Mesendoderm (in vitro differentiated cells): ENCODE data around the gene VPS50.
A peak's percentile ranks its signal among the peaks of the same experiment; 100 is the strongest.
"Not testable (repeated sequence)": the region's sequence is repeated elsewhere in the genome, so short reads cannot be mapped to it uniquely, and the experiment has no call there.

Source experiments
- DNase-seq: peaks from one replicate; pipeline ENCODE4 v3.0.0; 2013
- H2AK5ac ChIP-seq: 2 replicates; pipeline ENCODE4 v1.6.1; 2013; ENCODE audit warnings: low read length, inconsistent platforms
- H2BK120ac ChIP-seq: 2 replicates; pipeline ENCODE4 v1.6.1; 2013; ENCODE audit warnings: low read depth, mild to moderate bottlenecking, low read length, moderate library complexity, mixed read lengths
- H2BK15ac ChIP-seq: replicated peaks from 2 replicates; pipeline ENCODE4 v1.6.1; 2013; ENCODE audit warnings: low read depth, mild to moderate bottlenecking, moderate library complexity
- H2BK5ac ChIP-seq: 2 replicates; pipeline ENCODE4 v1.6.1; 2013; ENCODE audit warnings: low read length, inconsistent platforms
- H3K18ac ChIP-seq: 2 replicates; pipeline ENCODE4 v1.6.1; 2013; ENCODE audit warnings: mild to moderate bottlenecking, low read length, mixed read lengths
- H3K23ac ChIP-seq: one replicate; pipeline ENCODE4 v1.6.1; 2013; ENCODE audit warnings: low read length
- H3K27ac ChIP-seq: 2 replicates; pipeline ENCODE4 v1.5.1; 2013; ENCODE audit warnings: low read depth, mild to moderate bottlenecking, inconsistent platforms, low read length, moderate library complexity
- H3K27me3 ChIP-seq: 2 replicates; pipeline ENCODE4 v1.6.1; 2013; ENCODE audit warnings: low read length, control low read depth, mild to moderate bottlenecking, inconsistent platforms; ENCODE audit not compliant: insufficient read depth, poor library complexity
- H3K36me3 ChIP-seq: 2 replicates; pipeline ENCODE4 v1.6.1; 2013; ENCODE audit warnings: low read length, inconsistent platforms; ENCODE audit not compliant: control insufficient read depth, insufficient read depth
- H3K4ac ChIP-seq: one replicate; pipeline ENCODE4 v1.6.1; 2013; ENCODE audit warnings: low read depth, mild to moderate bottlenecking, low read length, moderate library complexity
- H3K4me1 ChIP-seq: 2 replicates; pipeline ENCODE4 v1.6.1; 2013; ENCODE audit warnings: low read depth, low read length, inconsistent platforms; ENCODE audit not compliant: control insufficient read depth
- H3K4me2 ChIP-seq: 2 replicates; pipeline ENCODE4 v1.6.1; 2013; ENCODE audit warnings: low read length
- H3K4me3 ChIP-seq: 2 replicates; pipeline ENCODE4 v1.5.1; 2013; ENCODE audit warnings: mild to moderate bottlenecking, low read length
- H3K56ac ChIP-seq: one replicate; pipeline ENCODE4 v1.6.1; 2013; ENCODE audit warnings: low read length
- H3K79me1 ChIP-seq: 2 replicates; pipeline ENCODE4 v1.6.1; 2013; ENCODE audit warnings: low read length, inconsistent platforms
- H3K79me2 ChIP-seq: 2 replicates; pipeline ENCODE4 v1.6.1; 2013; ENCODE audit warnings: mild to moderate bottlenecking, low read length; ENCODE audit not compliant: control insufficient read depth, insufficient read depth
- H3K9ac ChIP-seq: 2 replicates; pipeline ENCODE4 v1.6.1; 2013; ENCODE audit warnings: low read length, inconsistent platforms
- H4K5ac ChIP-seq: one replicate; pipeline ENCODE4 v1.6.1; 2013; ENCODE audit warnings: low read length
- H4K8ac ChIP-seq: one replicate; pipeline ENCODE4 v1.6.1; 2013; ENCODE audit warnings: low read depth, mild to moderate bottlenecking, control low read depth, low read length, moderate library complexity
- WGBS: extraction: QIAGEN DNeasy Blood & Tissue Kit; methylation state at CpG from one replicate; pipeline ENCODE4 v1.1.7; 2013; ENCODE audit warnings: low lambda C conversion rate, missing lambda C conversion rate; ENCODE audit not compliant: insufficient coverage; ENCODE audit errors: extremely low coverage; 5-methylcytosine and 5-hydroxymethylcytosine counted together

VPS50 gene

DNA sequence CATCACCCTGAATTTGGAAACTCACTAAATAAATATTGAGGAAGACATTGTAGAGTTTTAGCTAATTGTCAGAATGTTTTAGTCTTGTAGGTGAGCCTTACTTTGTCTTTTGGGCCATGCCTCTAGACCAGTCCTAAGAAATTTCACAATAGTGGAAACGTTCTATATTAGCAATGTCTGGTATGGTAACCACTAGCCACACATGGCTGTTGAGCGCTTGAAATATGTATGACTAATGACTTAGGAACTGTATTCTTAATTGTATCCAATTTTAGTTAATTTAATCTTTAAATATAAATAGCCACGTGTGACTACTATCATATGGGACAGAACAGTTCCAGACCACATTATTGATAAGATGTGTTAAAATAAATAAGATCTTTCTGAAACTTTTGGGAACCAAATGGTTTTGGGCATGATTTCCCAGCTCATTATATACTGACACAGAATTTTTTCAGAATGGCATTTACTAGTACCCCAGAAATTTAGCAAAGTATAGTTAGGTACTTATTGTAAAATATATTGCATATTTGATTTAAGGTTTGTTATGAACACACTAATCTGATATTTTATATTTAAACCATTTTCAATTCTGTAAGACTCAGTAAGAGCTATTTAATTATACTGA is 95.0 kb downstream of the VPS50 start:
- Histone ChIP-seq H4K5ac (no peak overlapping the region), H3K79me1 (no peaks in the 10 kb centered on the region), H3K56ac (no peak overlapping the region), H3K4me2 (no peak overlapping the region), H3K36me3 (no peaks in the 10 kb centered on the region), H3K18ac (no peak overlapping the region), H2BK120ac (no peak overlapping the region), H3K4me1 (no peaks in the 10 kb centered on the region), H3K79me2 (no peaks in the 10 kb centered on the region), H2BK15ac (no peak overlapping the region), H4K8ac (no peak overlapping the region), H3K4me3 (no peak overlapping the region), H2BK5ac (no peak overlapping the region), H3K4ac (no peak overlapping the region), H2AK5ac (no peak overlapping the region), H3K9ac (no peak overlapping the region), H3K27ac (no peak overlapping the region), H3K23ac (no peak overlapping the region), H3K27me3 (no peaks in the 10 kb centered on the region)
- no peak for DNase-seq
- no CpG with 5 or more reads among the region's 3 CpGs for WGBS

DNA sequence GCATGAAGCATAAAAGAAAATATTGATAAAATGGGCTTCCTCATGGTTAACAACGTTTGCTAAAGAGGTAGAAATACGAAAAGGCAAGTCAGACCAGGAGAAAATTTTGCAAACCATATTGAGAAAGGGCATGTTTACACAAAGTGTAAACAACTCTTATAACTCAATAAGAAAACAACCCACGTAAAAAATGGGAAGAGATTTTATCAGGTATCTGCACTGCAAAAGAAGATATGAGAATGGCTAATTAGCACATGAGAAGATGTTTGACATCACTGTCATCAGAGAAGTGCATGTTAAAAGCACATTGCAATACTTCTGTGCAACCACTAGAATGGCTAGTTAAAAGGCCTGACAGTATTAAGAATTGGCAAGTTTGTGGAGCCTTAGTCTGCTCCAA is 99.5 kb downstream of the VPS50 start:
- no peaks in the 10 kb centered on the region for H3K27me3 ChIP-seq
- H3K36me3 ChIP-seq, result no peaks in the 10 kb centered on the region
- H3K4me3 ChIP-seq, result no peak overlapping the region
- H2BK15ac ChIP-seq, result no peak overlapping the region
- H3K56ac ChIP-seq, result no peak overlapping the region
- H3K18ac ChIP-seq, result no peak overlapping the region
- H2BK120ac ChIP-seq, result no peak overlapping the region
- no CpG with 5 or more reads among the region's 3 CpGs for WGBS
- H3K23ac ChIP-seq, result no peak overlapping the region
- H3K4ac ChIP-seq, result no peak overlapping the region
- H4K8ac ChIP-seq, result no peak overlapping the region
- no peak overlapping the region for H2AK5ac ChIP-seq
- no peak overlapping the region for H3K9ac ChIP-seq
- H3K4me1 ChIP-seq, result no peaks in the 10 kb centered on the region
- DNase-seq, result no peak
- H3K4me2 ChIP-seq, result no peak overlapping the region
- no peak overlapping the region for H2BK5ac ChIP-seq
- no peaks in the 10 kb centered on the region for H3K79me2 ChIP-seq
- H3K79me1 ChIP-seq, result no peaks in the 10 kb centered on the region
- no peak overlapping the region for H3K27ac ChIP-seq
- H4K5ac ChIP-seq, result no peak overlapping the region

DNA sequence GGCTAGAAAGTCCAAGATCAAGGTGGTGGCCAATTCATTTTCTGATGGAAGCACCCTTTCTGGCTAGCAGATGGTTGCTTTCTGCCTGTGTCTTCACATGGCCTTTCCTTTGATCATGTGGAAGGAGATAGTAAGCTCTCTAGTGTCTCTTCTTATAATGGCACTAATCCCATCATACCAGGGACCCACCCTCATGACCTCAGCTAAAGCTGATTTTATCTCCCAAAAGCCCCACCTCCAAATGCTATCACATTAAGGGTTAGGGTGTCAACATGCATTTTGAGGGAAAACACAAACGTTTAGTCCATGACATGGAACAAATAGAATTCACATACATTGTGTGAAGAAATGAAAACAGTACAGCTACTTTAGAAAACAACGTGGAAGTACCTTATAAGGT is 100.0 kb downstream of the VPS50 start:
- H3K79me1 ChIP-seq, result no peaks in the 10 kb centered on the region
- no peaks in the 10 kb centered on the region for H3K36me3 ChIP-seq
- H3K56ac ChIP-seq, result no peak overlapping the region
- no peak overlapping the region for H3K23ac ChIP-seq
- H3K27ac ChIP-seq, result no peak overlapping the region
- H3K27me3 ChIP-seq, result no peaks in the 10 kb centered on the region
- no peak overlapping the region for H2AK5ac ChIP-seq
- no peak overlapping the region for H2BK120ac ChIP-seq
- H3K4me1 ChIP-seq, result no peaks in the 10 kb centered on the region
- H3K4me3 ChIP-seq, result no peak overlapping the region
- no peak overlapping the region for H2BK5ac ChIP-seq
- no peaks in the 10 kb centered on the region for H3K79me2 ChIP-seq
- DNase-seq, result no peak
- no peak overlapping the region for H4K5ac ChIP-seq
- WGBS, result no CpG with 5 or more reads among the region's 2 CpGs
- no peak overlapping the region for H3K18ac ChIP-seq
- H3K4ac ChIP-seq, result no peak overlapping the region
- H4K8ac ChIP-seq, result no peak overlapping the region
- H3K4me2 ChIP-seq, result no peak overlapping the region
- H3K9ac ChIP-seq, result no peak overlapping the region
- H2BK15ac ChIP-seq, result no peak overlapping the region

DNA sequence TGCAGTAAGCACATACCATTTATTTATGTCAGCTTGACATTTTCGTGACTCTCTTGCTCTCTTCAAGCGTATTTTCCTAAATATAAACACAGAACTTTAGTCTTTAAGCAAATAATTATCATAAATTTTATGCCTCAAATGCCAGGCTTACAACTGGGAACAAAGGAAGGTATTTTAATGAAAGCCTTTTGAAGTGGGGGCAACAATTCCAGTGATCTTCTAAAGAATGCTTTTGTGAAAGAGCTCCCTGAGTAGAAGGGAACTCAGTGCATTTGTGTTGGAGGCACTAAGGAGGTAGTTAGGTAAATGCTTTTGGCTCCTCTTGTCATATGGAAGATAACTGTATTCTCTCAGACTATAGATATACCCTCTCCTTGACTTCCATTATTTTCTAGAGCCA is 104.9 kb downstream of the VPS50 start:
- Histone ChIP-seq H4K8ac (no peak overlapping the region), H3K27me3 (no peaks in the 10 kb centered on the region), H2AK5ac (no peak overlapping the region), H3K27ac (no peak overlapping the region), H3K9ac (no peak overlapping the region), H3K4me2 (no peak overlapping the region), H3K4ac (no peak overlapping the region), H3K79me2 (no peaks in the 10 kb centered on the region), H2BK5ac (no peak overlapping the region), H3K4me3 (no peak overlapping the region), H2BK120ac (no peak overlapping the region), H3K56ac (no peak overlapping the region), H3K4me1 (no peaks in the 10 kb centered on the region), H4K5ac (no peak overlapping the region), H3K79me1 (no peaks in the 10 kb centered on the region), H3K36me3 (no peaks in the 10 kb centered on the region), H2BK15ac (no peak overlapping the region), H3K23ac (no peak overlapping the region), H3K18ac (no peak overlapping the region)
- peak; percentile 32 for DNase-seq
- no CpG with 5 or more reads among the region's 2 CpGs for WGBS

DNA sequence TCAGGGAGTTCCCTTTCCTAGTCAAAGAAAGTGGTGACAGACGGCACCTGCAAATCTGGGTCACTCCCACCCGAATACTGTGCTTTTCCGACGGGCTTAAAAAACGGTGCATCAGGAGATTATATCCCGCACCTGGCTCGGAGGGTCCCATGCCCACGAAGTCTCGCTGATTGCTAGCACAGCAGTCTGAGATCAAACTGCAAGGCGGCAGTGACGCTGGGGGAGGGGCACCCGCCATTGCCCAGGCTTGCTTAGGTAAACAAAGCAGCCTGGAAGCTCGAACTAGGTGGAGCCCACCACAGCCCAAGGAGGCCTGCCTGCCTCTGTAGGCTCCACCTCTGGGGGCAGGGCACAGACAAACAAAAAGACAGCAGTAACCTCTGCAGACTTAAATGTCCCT is 110.0 kb downstream of the VPS50 start:
- H3K23ac ChIP-seq, H3K4me3 ChIP-seq, H3K79me2 ChIP-seq, H3K27me3 ChIP-seq, H2BK15ac ChIP-seq, H2BK5ac ChIP-seq, H3K4me2 ChIP-seq, H4K5ac ChIP-seq, DNase-seq, H3K79me1 ChIP-seq, H3K9ac ChIP-seq, H4K8ac ChIP-seq, H3K27ac ChIP-seq, H2AK5ac ChIP-seq, H3K36me3 ChIP-seq, H3K4me1 ChIP-seq, H2BK120ac ChIP-seq, H3K18ac ChIP-seq, H3K4ac ChIP-seq, H3K56ac ChIP-seq: not testable (repeated sequence)
- no CpG with 5 or more reads among the region's 13 CpGs for WGBS

DNA sequence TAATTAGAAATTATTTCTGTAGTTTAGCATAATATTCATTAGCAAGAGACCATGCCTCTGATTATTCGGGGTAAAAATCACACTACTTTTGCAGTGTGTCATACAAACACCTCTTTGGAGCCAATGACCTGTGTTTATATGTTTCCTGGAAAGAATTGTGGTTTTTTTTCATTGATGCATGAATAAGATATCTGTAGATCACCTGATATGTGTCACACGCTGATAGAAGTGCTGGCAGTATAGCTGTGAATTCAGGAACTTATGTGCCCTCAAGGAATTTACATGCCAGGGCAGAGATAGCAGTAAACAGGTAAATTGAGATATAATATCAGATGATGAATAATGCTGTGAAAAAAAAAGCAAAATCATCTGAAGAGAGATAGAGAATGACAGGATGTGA is 118.2 kb downstream of the VPS50 start:
- Histone ChIP-seq H3K23ac (no peak overlapping the region), H3K79me2 (no peaks in the 10 kb centered on the region), H2BK15ac (no peak overlapping the region), H3K4me2 (no peak overlapping the region), H2BK5ac (no peak overlapping the region), H3K56ac (no peak overlapping the region), H3K9ac (no peak overlapping the region), H3K79me1 (no peaks in the 10 kb centered on the region), H4K5ac (no peak overlapping the region), H3K18ac (no peak overlapping the region), H3K27me3 (no peaks in the 10 kb centered on the region), H3K4me1 (no peaks in the 10 kb centered on the region), H3K27ac (no peak overlapping the region), H3K4me3 (no peak overlapping the region), H3K36me3 (no peaks in the 10 kb centered on the region), H4K8ac (no peak overlapping the region), H2AK5ac (no peak overlapping the region), H3K4ac (no peak overlapping the region), H2BK120ac (no peak overlapping the region)
- no CpG with 5 or more reads among the region's 2 CpGs for WGBS
- no peak for DNase-seq
